ENCODE results near the gene SLC7A7. TPM values are rescaled to one million over a fixed set of nuclear protein-coding genes. Genes with fewer than 3 reads are reported as not detected.
"Not testable (repeated sequence)": the region's sequence is repeated elsewhere in the genome, so short reads cannot be mapped to it uniquely, and the experiment has no call there.

The SLC7A7 gene
- total RNA-seq, 1 experiment from 2014 or later, result 0.13 TPM

DNA sequence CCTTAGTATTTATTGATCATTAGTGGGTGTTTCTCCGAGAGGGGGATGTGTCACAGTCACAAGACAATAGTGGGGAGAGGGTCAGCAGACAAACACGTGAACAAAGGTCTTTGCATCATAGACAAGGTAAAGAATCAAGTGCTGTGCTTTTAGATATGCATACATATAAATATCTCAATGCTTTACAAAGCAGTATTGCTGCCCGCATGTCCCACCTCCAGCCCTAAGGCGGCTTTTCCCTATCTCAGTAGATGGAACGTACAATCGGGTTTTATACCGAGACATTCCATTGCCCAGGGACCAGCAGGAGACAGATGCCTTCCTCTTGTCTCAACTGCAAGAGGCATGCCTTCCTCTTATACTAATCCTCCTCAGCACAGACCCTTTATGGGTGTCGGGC, 90.4 kb downstream of the SLC7A7 start:
- H3K9me3 ChIP-seq (replicated peaks); H3K4me1 ChIP-seq (replicated peaks); H3K27me3 ChIP-seq (replicated peaks); H3K36me3 ChIP-seq; DNase-seq (ENCODE audit: low read depth in 1 of 2, low spot score in 2 of 2); H3K27ac ChIP-seq; H3K4me3 ChIP-seq: not testable (repeated sequence)

- no peaks in the 10 kb centered on the region for H3K36me3 ChIP-seq
- no peak overlapping the region for H3K4me3 ChIP-seq
- H3K27me3 ChIP-seq (replicated peaks), result peaks cover 4% of the 10 kb centered on the region; the same call in 1 of the 2 replicates
- DNase-seq (ENCODE audit: low read depth in 1 of 2, low spot score in 2 of 2), result no peak
- no peak overlapping the region for H3K27ac ChIP-seq
- no peaks in the 10 kb centered on the region for H3K9me3 ChIP-seq (replicated peaks)
- no peaks in the 10 kb centered on the region for H3K4me1 ChIP-seq (replicated peaks)
These were observed 91.4 kb downstream of the SLC7A7 start for GRCh38 chr14:22723815-22724214.

Other genes starting within 250 kb of the SLC7A7 start
- gene DAD1, start 226.2 kb downstream of the SLC7A7 start, total RNA-seq (2014; rRNA removed; shearing (Covaris generic)), result 282 and 328 TPM in 2 replicates
- gene ABHD4, start 217.1 kb downstream of the SLC7A7 start, total RNA-seq (2014; rRNA removed; shearing (Covaris generic)), result 7.1 and 7.3 TPM in 2 replicates
- not detected in 2 replicates for gene OR6J1, start 171.1 kb downstream of the SLC7A7 start, total RNA-seq (2014; rRNA removed; shearing (Covaris generic))
- 42.9 and 54.4 TPM in 2 replicates for gene OXA1L, start 48.7 kb downstream of the SLC7A7 start, total RNA-seq (2014; rRNA removed; shearing (Covaris generic))
- 58.2 and 108 TPM in 2 replicates for gene MRPL52, start 14.5 kb upstream of the SLC7A7 start, total RNA-seq (2014; rRNA removed; shearing (Covaris generic))
- gene MMP14, start 21.1 kb upstream of the SLC7A7 start, total RNA-seq (2014; rRNA removed; shearing (Covaris generic)), result 101 and 117 TPM in 2 replicates
- 37.4 and 41.4 TPM in 2 replicates for gene LRP10, start 56.3 kb upstream of the SLC7A7 start, total RNA-seq (2014; rRNA removed; shearing (Covaris generic))
- 0.05 TPM in 1 of 2 replicates, not detected in the other for gene REM2, start 67.8 kb upstream of the SLC7A7 start, total RNA-seq (2014; rRNA removed; shearing (Covaris generic))
- gene RBM23, start 103.7 kb upstream of the SLC7A7 start, total RNA-seq (2014; rRNA removed; shearing (Covaris generic)), result 67.8 and 86.9 TPM in 2 replicates
- gene PRMT5, start 113.9 kb upstream of the SLC7A7 start, total RNA-seq (2014; rRNA removed; shearing (Covaris generic)), result 43.9 and 67.8 TPM in 2 replicates
- 37.3 and 39.5 TPM in 2 replicates for gene HAUS4, start 141.7 kb upstream of the SLC7A7 start, total RNA-seq (2014; rRNA removed; shearing (Covaris generic))
- gene AJUBA, start 167.1 kb upstream of the SLC7A7 start, total RNA-seq (2014; rRNA removed; shearing (Covaris generic)), result 116 and 125 TPM in 2 replicates
- gene C14orf93, start 194.7 kb upstream of the SLC7A7 start, total RNA-seq (2014; rRNA removed; shearing (Covaris generic)), result 3.2 and 6.5 TPM in 2 replicates
- 226 and 255 TPM in 2 replicates for gene PSMB5, start 219.5 kb upstream of the SLC7A7 start, total RNA-seq (2014; rRNA removed; shearing (Covaris generic))
- gene PSMB11, start 226.8 kb upstream of the SLC7A7 start, total RNA-seq (2014; rRNA removed; shearing (Covaris generic)), result not detected in 2 replicates
- gene CDH24, start 242.1 kb upstream of the SLC7A7 start, total RNA-seq (2014; rRNA removed; shearing (Covaris generic)), result 4.8 and 9.1 TPM in 2 replicates

All from SJSA1 (cell line).